DND-41 (cell line): ENCODE measurements around the gene GPR83.

Source experiments
- ATAC-seq: fragments of 200-7000 bp; cut with Tn5 transposase; 3 replicates; pipeline ENCODE4 v1.9.1; 2021; ENCODE audit warnings: low read depth; ENCODE audit not compliant: insufficient read depth
- DNase-seq: peaks from one replicate; pipeline ENCODE4 v3.0.0-alpha.2; 2020
- H2AFZ ChIP-seq: 2 replicates; pipeline ENCODE4 v1.6.0; 2012; ENCODE audit warnings: low read depth, low read length
- H3K27ac ChIP-seq: 2 replicates; pipeline ENCODE4 v1.5.1; 2012; ENCODE audit warnings: low read length, inconsistent platforms
- H3K27me3 ChIP-seq: fragments of 200-600 bp; sonication (generic); 2 replicates; pipeline ENCODE4 v1.6.0; 2012; ENCODE audit warnings: low read length, mild to moderate bottlenecking, inconsistent platforms; ENCODE audit not compliant: insufficient read depth, poor library complexity
- H3K36me3 ChIP-seq: 2 replicates; pipeline ENCODE4 v1.5.1; 2012; ENCODE audit warnings: low read length, inconsistent platforms; ENCODE audit not compliant: insufficient read depth
- H3K4me1 ChIP-seq: 2 replicates; pipeline ENCODE4 v1.5.1; 2012; ENCODE audit warnings: mild to moderate bottlenecking, low read length; ENCODE audit not compliant: insufficient read depth
- H3K4me2 ChIP-seq: 2 replicates; pipeline ENCODE4 v1.6.0; 2012; ENCODE audit warnings: mild to moderate bottlenecking, moderate library complexity, low read length, inconsistent platforms; ENCODE audit not compliant: insufficient read depth
- H3K4me3 ChIP-seq, 2 experiments: fragments of 200-600 bp in 1 of 2; shearing (Covaris generic) in 1 of 2; 2 replicates each; pipeline ENCODE4 v1.5.1; 2012 to 2016; ENCODE audit warnings: inconsistent platforms in 2 of 2, low read length in 2 of 2, mild to moderate bottlenecking in 2 of 2, low read depth in 1 of 2, moderate library complexity in 1 of 2
- H3K79me2 ChIP-seq: 2 replicates; pipeline ENCODE4 v1.6.0; 2012; ENCODE audit warnings: low read length, inconsistent platforms; ENCODE audit not compliant: insufficient read depth
- H3K9ac ChIP-seq: 2 replicates; pipeline ENCODE4 v1.6.0; 2012; ENCODE audit warnings: low read depth, mild to moderate bottlenecking, inconsistent platforms, low read length, moderate library complexity
- H3K9me3 ChIP-seq: 2 replicates; pipeline ENCODE4 v1.5.1; 2012; ENCODE audit warnings: low read length, moderate library complexity, mild to moderate bottlenecking, inconsistent platforms; ENCODE audit not compliant: insufficient read depth, severe bottlenecking
- H4K20me1 ChIP-seq: 2 replicates; pipeline ENCODE4 v1.6.0; 2012; ENCODE audit warnings: low read length; ENCODE audit not compliant: insufficient read depth
- EZH2 ChIP-seq: IDR thresholded peaks from 3 replicates; pipeline ENCODE4 v1.6.1; 2012; ENCODE audit warnings: borderline replicate concordance, low read depth, mild to moderate bottlenecking, moderate library complexity, low read length, inconsistent platforms; ENCODE audit not compliant: severe bottlenecking
- TF ChIP-seq, protein P1 (sequence below): IDR thresholded peaks from 2 replicates; pipeline ENCODE4 v1.5.1; 2012; ENCODE audit warnings: borderline replicate concordance, low read length, moderate library complexity, mild to moderate bottlenecking; ENCODE audit not compliant: poor library complexity, severe bottlenecking; ENCODE audit errors: extremely low read depth

GPR83 gene

DNA sequence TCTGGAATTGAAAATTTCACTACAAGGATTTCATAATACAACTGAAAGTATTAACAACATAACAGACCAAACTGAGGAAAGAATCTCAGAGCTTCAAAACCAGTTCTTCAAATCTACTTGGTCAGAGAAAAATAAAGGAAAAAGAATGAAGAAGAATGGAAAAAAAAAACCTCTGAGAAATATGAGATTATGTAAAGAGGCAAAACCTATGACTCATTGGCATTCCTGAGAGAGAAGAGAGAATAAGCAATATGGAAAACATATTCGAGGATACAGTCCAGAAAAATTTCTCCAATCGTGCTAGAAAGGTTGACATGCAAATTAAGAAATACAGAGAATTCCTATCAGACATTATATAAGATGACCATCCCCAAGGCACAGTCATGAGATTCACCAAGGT, 23.4 kb upstream of the GPR83 start:
- DNase-seq (no peak), ATAC-seq (no peak)
- H3K27ac ChIP-seq, result no peak overlapping the region
- H3K27me3 ChIP-seq, result no peaks in the 10 kb centered on the region
- H2AFZ ChIP-seq, result no peak overlapping the region
- no peak overlapping the region for H3K4me3 ChIP-seq
- H3K4me1 ChIP-seq, result no peaks in the 10 kb centered on the region
- no peak overlapping the region for H3K4me2 ChIP-seq
- H3K79me2 ChIP-seq, result peaks cover 3% of the 10 kb centered on the region; the same call in 1 of the 2 replicates
- no peak overlapping the region for H3K9ac ChIP-seq
- peaks cover 69% of the 10 kb centered on the region for H3K36me3 ChIP-seq
- H3K9me3 ChIP-seq, result peaks cover 4% of the 10 kb centered on the region
- no peaks in the 10 kb centered on the region for H4K20me1 ChIP-seq
- TF ChIP-seq, protein P1, sequence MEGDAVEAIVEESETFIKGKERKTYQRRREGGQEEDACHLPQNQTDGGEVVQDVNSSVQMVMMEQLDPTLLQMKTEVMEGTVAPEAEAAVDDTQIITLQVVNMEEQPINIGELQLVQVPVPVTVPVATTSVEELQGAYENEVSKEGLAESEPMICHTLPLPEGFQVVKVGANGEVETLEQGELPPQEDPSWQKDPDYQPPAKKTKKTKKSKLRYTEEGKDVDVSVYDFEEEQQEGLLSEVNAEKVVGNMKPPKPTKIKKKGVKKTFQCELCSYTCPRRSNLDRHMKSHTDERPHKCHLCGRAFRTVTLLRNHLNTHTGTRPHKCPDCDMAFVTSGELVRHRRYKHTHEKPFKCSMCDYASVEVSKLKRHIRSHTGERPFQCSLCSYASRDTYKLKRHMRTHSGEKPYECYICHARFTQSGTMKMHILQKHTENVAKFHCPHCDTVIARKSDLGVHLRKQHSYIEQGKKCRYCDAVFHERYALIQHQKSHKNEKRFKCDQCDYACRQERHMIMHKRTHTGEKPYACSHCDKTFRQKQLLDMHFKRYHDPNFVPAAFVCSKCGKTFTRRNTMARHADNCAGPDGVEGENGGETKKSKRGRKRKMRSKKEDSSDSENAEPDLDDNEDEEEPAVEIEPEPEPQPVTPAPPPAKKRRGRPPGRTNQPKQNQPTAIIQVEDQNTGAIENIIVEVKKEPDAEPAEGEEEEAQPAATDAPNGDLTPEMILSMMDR, result no peak
- no peak for TF ChIP-seq EZH2

DNA sequence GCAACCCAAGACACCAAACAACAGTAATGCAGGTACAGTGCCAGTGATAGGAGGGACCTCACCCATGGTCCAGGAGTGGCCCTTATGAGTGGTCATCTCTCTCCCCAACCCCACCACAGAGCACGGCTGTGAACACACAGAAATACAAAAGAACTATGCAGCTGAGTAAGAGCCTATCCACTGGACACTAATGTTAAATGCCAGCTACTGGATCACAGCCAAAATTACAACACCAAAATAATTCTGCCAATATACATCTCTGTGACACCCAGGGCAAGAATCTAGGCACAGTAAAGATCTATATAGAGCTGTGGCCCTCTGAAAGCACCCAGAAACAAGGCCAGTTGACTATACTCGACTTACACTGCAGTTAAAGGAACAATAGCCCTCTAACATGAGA, 22.8 kb upstream of the GPR83 start:
- H2AFZ ChIP-seq, result no peak overlapping the region
- peaks cover 67% of the 10 kb centered on the region for H3K36me3 ChIP-seq
- peaks cover 2% of the 10 kb centered on the region for H3K9me3 ChIP-seq
- TF ChIP-seq EZH2, result no peak
- TF ChIP-seq, protein P1, result no peak
- no peaks in the 10 kb centered on the region for H3K27me3 ChIP-seq
- DNase-seq, result no peak
- H3K79me2 ChIP-seq, result peaks cover 3% of the 10 kb centered on the region; the same call in 1 of the 2 replicates
- no peak overlapping the region for H3K4me3 ChIP-seq
- no peak overlapping the region for H3K4me2 ChIP-seq
- no peak for ATAC-seq
- H3K4me1 ChIP-seq, result no peaks in the 10 kb centered on the region
- H4K20me1 ChIP-seq, result no peaks in the 10 kb centered on the region
- H3K27ac ChIP-seq, result no peak overlapping the region
- H3K9ac ChIP-seq, result no peak overlapping the region

DNA sequence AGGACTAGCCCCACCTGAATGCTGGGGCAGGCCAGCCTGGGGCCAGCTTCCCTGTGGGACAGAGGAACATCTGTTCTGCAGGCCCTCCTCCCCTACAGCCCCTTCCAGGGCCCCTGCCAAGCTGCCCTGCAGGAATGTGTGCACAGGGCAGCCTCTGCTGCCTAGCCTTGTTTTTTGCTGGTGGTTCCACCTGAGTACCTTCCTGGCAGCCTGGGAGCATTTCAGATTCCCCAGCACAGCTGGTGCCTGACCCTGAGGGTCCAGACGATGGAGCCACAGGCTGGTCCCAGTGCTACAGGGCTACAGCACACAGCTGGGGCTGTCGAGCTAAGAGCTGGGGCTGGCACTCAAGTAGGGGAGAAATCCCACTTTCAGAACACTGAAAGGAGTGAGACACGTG, 22.3 kb upstream of the GPR83 start:
- no peak for ATAC-seq
- no peaks in the 10 kb centered on the region for H3K4me1 ChIP-seq
- H3K36me3 ChIP-seq, result peaks cover 67% of the 10 kb centered on the region
- no peak overlapping the region for H3K4me3 ChIP-seq
- H2AFZ ChIP-seq, result no peak overlapping the region
- no peaks in the 10 kb centered on the region for H3K27me3 ChIP-seq
- no peaks in the 10 kb centered on the region for H3K9me3 ChIP-seq
- H3K27ac ChIP-seq, result no peak overlapping the region
- TF ChIP-seq EZH2, result no peak
- TF ChIP-seq, protein P1, result no peak
- H4K20me1 ChIP-seq, result no peaks in the 10 kb centered on the region
- H3K4me2 ChIP-seq, result no peak overlapping the region
- no peak for DNase-seq
- H3K79me2 ChIP-seq, result peaks cover 3% of the 10 kb centered on the region; the same call in 1 of the 2 replicates
- H3K9ac ChIP-seq, result no peak overlapping the region
